Prostate gland (tissue), 2 donors: ENCODE measurements around the gene CNKSR1. TPM values are rescaled to one million over a fixed set of nuclear protein-coding genes. Genes with fewer than 3 reads are reported as not detected.

Source experiments
- DNase-seq: peaks from one replicate; pipeline ENCODE4 v3.0.0-alpha.2; 2019; ENCODE audit warnings: low spot score
- H3K27ac ChIP-seq, 2 donors: fragments of 200-600 bp; sonication (generic); 2 replicates each; pipeline ENCODE4 v1.5.1; 2017 to 2019
- H3K27me3 ChIP-seq: fragments of 200-600 bp; sonication (generic); replicated peaks from 2 replicates; pipeline ENCODE4 v1.5.1; 2019; ENCODE audit not compliant: insufficient read depth
- H3K36me3 ChIP-seq, 2 donors: fragments of 200-600 bp; sonication (generic); 1 replicate in 1 of 2; 2 replicates in 1 of 2; pipeline versions ENCODE4 v1.5.1 to v1.8.1; 2017 to 2019
- H3K4me1 ChIP-seq: fragments of 200-600 bp; sonication (generic); replicated peaks from 2 replicates; pipeline ENCODE4 v1.5.1; 2019
- H3K4me3 ChIP-seq, 2 donors: fragments of 200-600 bp; sonication (generic); 2 replicates each; pipeline ENCODE4 v1.5.1; 2017 to 2019
- H3K9me3 ChIP-seq: fragments of 200-600 bp; sonication (generic); 2 replicates; pipeline ENCODE4 v1.5.1; 2017
- POLR2A ChIP-seq: fragments of 450-650 bp; IDR thresholded peaks from one replicate; pipeline ENCODE4 v1.6.1; 2016; ENCODE audit warnings: antibody characterized with exemption, mild to moderate bottlenecking
- POLR2AphosphoS5 ChIP-seq: sonication (generic); formaldehyde crosslinking; IDR thresholded peaks from one replicate; pipeline ENCODE4 v1.6.1; 2017; ENCODE audit warnings: antibody characterized with exemption
- WGBS: methylation state at CpG from one replicate; pipeline ENCODE4 v1.1.5; 2018; 5-methylcytosine and 5-hydroxymethylcytosine counted together
- intact Hi-C: fragments of 100-400 bp; cut with DNase I; formaldehyde crosslinking; loops from one replicate; pipeline ENCODE4 v1.14.2; 2022
- total RNA-seq, 2 donors: library from RNA; depleted of rRNA; stranded (reverse); fragments of >200 nt; gene quantifications; one replicate each; pipeline ENCODE4 v1.1.0, GENCODE V29; 2016
- TF ChIP-seq, protein P1 (sequence below), 4 experiments: fragments of 200-600 bp in 2 of 4; fragments of 450-650 bp in 2 of 4; sonication (generic) in 2 of 4; IDR thresholded peaks; 1 replicate in 3 of 4; 2 replicates in 1 of 4; pipeline ENCODE4 v1.5.1; 2016 to 2019; ENCODE audit warnings: antibody characterized with exemption in 4 of 4, mild to moderate bottlenecking in 2 of 4, moderate library complexity in 2 of 4

Gene CNKSR1
- total RNA-seq, 2 donors from 2014 or later: 24.8 to 32.4 TPM

DNA sequence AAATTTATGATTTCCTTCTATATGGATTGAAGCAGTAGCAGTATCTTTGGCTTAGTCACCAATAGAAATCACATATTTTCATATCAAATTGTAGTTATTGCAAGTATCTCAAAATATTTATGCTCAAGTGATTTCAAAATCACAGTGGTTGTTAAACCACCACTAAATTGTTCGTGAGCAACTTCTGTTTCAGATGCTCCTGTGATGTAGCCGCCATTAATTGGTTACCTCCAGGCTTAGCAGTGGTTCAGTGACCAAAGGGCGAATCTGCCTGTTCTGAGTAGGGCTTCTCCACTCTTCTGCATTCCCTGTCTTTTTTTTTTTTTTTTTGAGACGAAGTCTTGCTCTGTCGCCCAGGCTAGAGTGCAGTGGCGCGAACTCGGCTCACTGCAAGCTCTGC is 1.9 kb upstream of the CNKSR1 start:
- H3K27me3 ChIP-seq: no peaks in the 10 kb centered on the region
- TF ChIP-seq, protein P1, sequence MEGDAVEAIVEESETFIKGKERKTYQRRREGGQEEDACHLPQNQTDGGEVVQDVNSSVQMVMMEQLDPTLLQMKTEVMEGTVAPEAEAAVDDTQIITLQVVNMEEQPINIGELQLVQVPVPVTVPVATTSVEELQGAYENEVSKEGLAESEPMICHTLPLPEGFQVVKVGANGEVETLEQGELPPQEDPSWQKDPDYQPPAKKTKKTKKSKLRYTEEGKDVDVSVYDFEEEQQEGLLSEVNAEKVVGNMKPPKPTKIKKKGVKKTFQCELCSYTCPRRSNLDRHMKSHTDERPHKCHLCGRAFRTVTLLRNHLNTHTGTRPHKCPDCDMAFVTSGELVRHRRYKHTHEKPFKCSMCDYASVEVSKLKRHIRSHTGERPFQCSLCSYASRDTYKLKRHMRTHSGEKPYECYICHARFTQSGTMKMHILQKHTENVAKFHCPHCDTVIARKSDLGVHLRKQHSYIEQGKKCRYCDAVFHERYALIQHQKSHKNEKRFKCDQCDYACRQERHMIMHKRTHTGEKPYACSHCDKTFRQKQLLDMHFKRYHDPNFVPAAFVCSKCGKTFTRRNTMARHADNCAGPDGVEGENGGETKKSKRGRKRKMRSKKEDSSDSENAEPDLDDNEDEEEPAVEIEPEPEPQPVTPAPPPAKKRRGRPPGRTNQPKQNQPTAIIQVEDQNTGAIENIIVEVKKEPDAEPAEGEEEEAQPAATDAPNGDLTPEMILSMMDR (IDR thresholded peaks at IDR 0.05): no peak
- TF ChIP-seq POLR2A (no peak), POLR2AphosphoS5 (no peak)
- H3K4me1 ChIP-seq: no peaks in the 10 kb centered on the region
- DNase-seq: no peak
- H3K9me3 ChIP-seq: no peaks in the 10 kb centered on the region
- 89% methylated on average over 8 of the region's 8 CpGs for WGBS
- H3K4me3 ChIP-seq: no peak overlapping the region
- no peaks in the 10 kb centered on the region for H3K36me3 ChIP-seq
- intact Hi-C loops: no loop called here
- H3K27ac ChIP-seq: no peak overlapping the region

DNA sequence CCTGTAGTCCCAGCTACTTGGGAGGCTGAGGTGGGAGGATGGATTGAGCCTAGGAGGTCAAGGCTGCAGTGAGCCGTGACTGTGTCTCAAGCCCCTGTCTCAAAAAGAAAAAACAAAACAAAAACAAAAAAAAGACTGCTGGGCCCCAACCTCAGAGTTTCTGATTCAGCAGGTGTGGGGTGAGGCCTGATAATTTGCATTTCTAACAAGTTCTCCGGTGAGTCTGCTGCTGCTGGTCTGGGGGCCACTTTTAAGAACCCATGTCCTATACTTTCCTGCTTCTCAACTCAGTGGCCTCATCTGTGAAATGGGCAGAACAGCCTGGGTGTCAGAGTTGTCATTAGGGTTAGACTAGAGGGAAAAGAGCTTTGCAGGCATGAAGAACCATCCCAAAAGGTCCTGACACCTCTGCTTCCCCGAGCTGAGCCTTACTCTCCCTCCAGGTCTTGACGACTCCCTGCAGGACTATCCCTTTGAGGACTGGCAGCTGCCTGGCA is 2.8 kb downstream of the CNKSR1 start:
- no peaks in the 10 kb centered on the region for H3K4me1 ChIP-seq
- 78% methylated on average over 4 of the region's 4 CpGs for WGBS
- no peaks in the 10 kb centered on the region for H3K36me3 ChIP-seq
- H3K4me3 ChIP-seq: no peak overlapping the region
- no peaks in the 10 kb centered on the region for H3K9me3 ChIP-seq
- intact Hi-C loops: no loop called here
- no peak overlapping the region for H3K27ac ChIP-seq
- TF ChIP-seq POLR2A (no peak), POLR2AphosphoS5 (no peak)
- TF ChIP-seq, protein P1 (IDR thresholded peaks at IDR 0.05): no peak
- H3K27me3 ChIP-seq: no peaks in the 10 kb centered on the region
- no peak for DNase-seq

DNA sequence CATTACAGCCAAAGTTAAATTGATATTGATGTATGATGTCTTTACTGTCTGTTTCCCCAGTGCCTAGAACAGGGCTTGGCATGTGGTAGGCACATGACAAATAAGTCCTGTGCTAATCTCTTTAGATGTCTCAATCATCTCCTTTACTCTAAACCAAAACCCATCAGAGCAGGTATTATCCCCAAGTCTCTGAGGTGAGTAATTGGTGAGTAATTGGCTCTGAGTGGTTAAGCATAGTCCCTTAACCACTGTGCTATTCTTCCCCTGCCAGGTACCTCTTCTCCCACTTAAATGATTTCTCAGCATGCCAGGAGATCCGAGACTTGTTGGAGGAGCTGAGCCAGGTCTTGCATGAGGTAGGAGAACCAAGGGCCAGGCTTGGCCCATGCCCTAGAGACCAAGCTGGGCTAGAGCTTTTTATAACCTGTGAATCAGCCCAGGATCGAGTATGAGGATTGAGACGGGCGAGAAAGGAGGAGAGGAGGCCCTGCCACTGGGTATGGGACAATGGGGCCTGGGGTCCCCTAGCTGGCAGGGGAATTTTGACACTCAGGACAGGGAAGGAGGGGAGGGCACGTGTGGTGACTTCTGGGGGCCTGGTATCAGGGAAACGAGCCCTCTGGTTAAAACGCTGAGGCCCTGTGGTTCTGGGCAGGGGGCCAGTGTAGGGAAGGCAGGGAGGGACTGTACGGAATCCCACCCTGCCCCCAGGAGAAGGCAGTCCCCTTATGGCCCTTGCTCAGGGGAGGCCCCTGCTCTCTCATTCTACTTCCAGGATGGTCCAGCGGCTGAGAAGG is 4.5 kb downstream of the CNKSR1 start:
- H3K9me3 ChIP-seq: no peaks in the 10 kb centered on the region
- 66% methylated on average over 9 of the region's 9 CpGs for WGBS
- no peak for DNase-seq
- intact Hi-C loops: no loop called here
- H3K36me3 ChIP-seq: no peaks in the 10 kb centered on the region
- H3K4me1 ChIP-seq: no peaks in the 10 kb centered on the region
- H3K27me3 ChIP-seq: no peaks in the 10 kb centered on the region
- no peak overlapping the region for H3K4me3 ChIP-seq
- TF ChIP-seq POLR2A: no peak
- TF ChIP-seq, protein P1 (IDR thresholded peaks at IDR 0.05): no peak
- TF ChIP-seq POLR2AphosphoS5: no peak
- no peak overlapping the region for H3K27ac ChIP-seq

DNA sequence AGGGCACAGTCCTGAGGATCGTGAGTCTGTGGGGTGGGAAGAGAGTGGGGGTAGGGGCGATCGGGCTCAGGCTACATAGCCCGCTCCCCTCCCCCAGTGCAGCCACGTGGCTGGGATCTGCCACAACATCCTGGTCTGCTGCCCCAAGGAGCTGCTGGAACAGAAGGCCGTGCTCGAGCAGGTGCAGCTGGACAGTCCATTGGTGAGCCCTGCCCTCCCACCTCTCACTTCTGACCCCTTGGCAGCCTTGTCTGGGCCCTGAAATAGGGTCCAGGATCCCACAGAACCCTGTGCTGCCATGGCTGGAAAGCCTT is 5.0 kb downstream of the CNKSR1 start:
- H3K9me3 ChIP-seq: no peaks in the 10 kb centered on the region

More for the DNA sequence above, 5.0 kb downstream of the CNKSR1 start:
- Histone ChIP-seq H3K36me3 (no peaks in the 10 kb centered on the region), H3K27ac (no peak overlapping the region), H3K4me1 (no peaks in the 10 kb centered on the region), H3K27me3 (no peaks in the 10 kb centered on the region), H3K4me3 (no peak overlapping the region)
- TF ChIP-seq, protein P1 (IDR thresholded peaks at IDR 0.05): no peak
- TF ChIP-seq POLR2AphosphoS5 (no peak), POLR2A (no peak)
- DNase-seq: no peak
- WGBS: 83% methylated on average over 1 of the region's 7 CpGs
- intact Hi-C loops: no loop called here
